GM12878 (cell line): ENCODE data around the gene ZMIZ1. TPM values are rescaled to one million over a fixed set of nuclear protein-coding genes. Genes with fewer than 3 reads are reported as not detected.

Experiments used
- ATAC-seq: fragments of 200-7000 bp; cut with Tn5 transposase; 3 replicates; pipeline ENCODE4 v1.9.1; 2020; ENCODE audit warnings: mild to moderate bottlenecking, moderate library complexity
- BruUV-seq: library from RNA; stranded (reverse); fragments of 400-500 nt; replicated peaks from 2 replicates; lab custom pipeline; 2021; lab: Mats Ljungman, UMichigan
- CTCF ChIA-PET: fragments of 300-600 bp; sonication (Branson Sonifier 250); formaldehyde crosslinking; extraction: SDS; loops from one replicate; lab custom pipeline; 2021; ENCODE audit warnings: inconsistent platforms; lab: Yijun Ruan, JAX
- POLR2A ChIA-PET: fragments of 350-600 bp; formaldehyde crosslinking; extraction: SDS; loops from one replicate; lab custom pipeline; 2021; ENCODE audit warnings: inconsistent platforms; lab: Charles Lee
- RAD21 ChIA-PET: fragments of 300-600 bp; sonication (Branson Sonifier 250); formaldehyde crosslinking; loops from one replicate; lab custom pipeline; 2023; ENCODE audit warnings: antibody characterized with exemption; ENCODE audit not compliant: unreplicated experiment; lab: Charles Lee
- SMC1A ChIA-PET: fragments of 300-600 bp; sonication (Branson Sonifier 250); formaldehyde crosslinking; loops from one replicate; lab custom pipeline; 2023; ENCODE audit not compliant: unreplicated experiment, uncharacterized antibody; lab: Charles Lee
- DNase-seq: peaks from one replicate; pipeline ENCODE4 v3.0.0-alpha.2; 2011; ENCODE audit warnings: low read depth, low spot score
- FAIRE-seq: peaks from 3 replicates; lab custom pipeline; 2011; peaks lifted over from hg19 to GRCh38; lab: Jason Lieb, UNC
- H2AFZ ChIP-seq: 2 replicates; pipeline ENCODE4 v1.6.0; 2011; ENCODE audit warnings: low read depth, low read length, control low read depth; ENCODE audit not compliant: control insufficient read depth
- H3K27ac ChIP-seq: 2 replicates; pipeline ENCODE4 v1.5.1; 2011; ENCODE audit warnings: control low read depth; ENCODE audit not compliant: control insufficient read depth, insufficient read depth
- H3K27me3 ChIP-seq, 2 experiments: replicated peaks in 1 of 2; 2 replicates each; pipeline versions ENCODE4 v1.6.0 to v1.6.1; 2011; ENCODE audit warnings: low read length in 1 of 2; ENCODE audit not compliant: control insufficient read depth in 2 of 2, insufficient read depth in 2 of 2
- H3K36me3 ChIP-seq, 2 experiments: 2 replicates each; pipeline ENCODE4 v1.5.1; 2011; ENCODE audit warnings: low read length in 1 of 2; ENCODE audit not compliant: control insufficient read depth in 2 of 2, insufficient read depth in 2 of 2
- H3K4me1 ChIP-seq: 2 replicates; pipeline ENCODE4 v1.6.1; 2011; ENCODE audit warnings: mild to moderate bottlenecking, low read length, moderate library complexity, mixed read lengths; ENCODE audit not compliant: control insufficient read depth, insufficient read depth
- H3K4me2 ChIP-seq: 2 replicates; pipeline ENCODE4 v1.6.0; 2011; ENCODE audit warnings: control low read depth; ENCODE audit not compliant: control insufficient read depth, insufficient read depth
- H3K4me3 ChIP-seq: fragments of 200-600 bp; sonication (generic); 2 replicates; pipeline ENCODE4 v1.5.1; 2016
- H3K79me2 ChIP-seq: 2 replicates; pipeline ENCODE4 v1.6.0; 2011; ENCODE audit warnings: low read length; ENCODE audit not compliant: control insufficient read depth, insufficient read depth
- H3K9ac ChIP-seq: 2 replicates; pipeline ENCODE4 v1.8.0; 2011; ENCODE audit warnings: low read length, control low read depth, mixed read lengths; ENCODE audit not compliant: control insufficient read depth, insufficient read depth
- H3K9me3 ChIP-seq: replicated peaks from 3 replicates; pipeline ENCODE4 v1.5.1; 2011; ENCODE audit warnings: mild to moderate bottlenecking, low read length; ENCODE audit not compliant: control insufficient read depth, insufficient read depth
- H4K20me1 ChIP-seq: 2 replicates; pipeline ENCODE4 v1.6.0; 2011; ENCODE audit not compliant: control insufficient read depth, insufficient read depth
- EP300 ChIP-seq, 2 experiments: fragments of 150-350 bp in 1 of 2; IDR thresholded peaks; 2 replicates each; pipeline ENCODE4 v1.6.1; 2011 to 2012; ENCODE audit warnings: low read depth in 2 of 2, low read length in 2 of 2, borderline replicate concordance in 1 of 2, improper control_type of control experiment in 1 of 2, inconsistent platforms in 1 of 2; ENCODE audit not compliant: control insufficient read depth in 1 of 2
- WGBS: methylation state at CpG from one replicate; pipeline ENCODE4 v1.1.6; 2016; ENCODE audit warnings: low lambda C conversion rate; ENCODE audit not compliant: insufficient replicate concordance, insufficient coverage; ENCODE audit errors: missing lambda C conversion rate; 5-methylcytosine and 5-hydroxymethylcytosine counted together
- in situ Hi-C: fragments of 300-500 bp; cut with MboI; formaldehyde crosslinking; loops from 9 replicates; pipeline ENCODE4 v1.14.3; 2018; ENCODE audit warnings: mixed read lengths
- intact Hi-C: fragments of 100-400 bp; cut with micrococcal nuclease; formaldehyde crosslinking; loops from one replicate; pipeline ENCODE4 v1.14.2; 2022; ENCODE audit not compliant: unreplicated experiment
- polyA plus RNA-seq, 11 experiments: library from polyadenylated mRNA; depleted of rRNA in 4 of 11; unstranded in 6 of 11; stranded (reverse) in 5 of 11; fragments of >200 nt; fragmentation: Nextera tagmentation in 4 of 11; fragmentation: Illumina TruSeq in 1 of 11; extraction: Ambion mirVana in 4 of 11; extraction: Trizol in 1 of 11; gene quantifications; 1 replicate in 1 of 11; 2 replicates in 10 of 11; pipeline versions ENCODE4 v1.2.1 to v1.2.3, GENCODE V29; 2011 to 2016; ENCODE audit warnings: inconsistent platforms in 2 of 11, missing spikeins in 2 of 11, low read depth in 1 of 11
- total RNA-seq, 4 experiments: library from RNA; depleted of rRNA in 3 of 4; stranded (reverse); fragments of >200 nt in 3 of 4; fragmentation: Illumina TruSeq in 1 of 4; extraction: Trizol in 1 of 4; gene quantifications; 2 replicates each; pipeline versions ENCODE4 v1.2.1 to v1.2.3, GENCODE V29; 2013 to 2021
- TF ChIP-seq, protein P1 (sequence below): fragments of 450-650 bp; IDR thresholded peaks from 2 replicates; pipeline ENCODE4 v1.6.1; 2017; ENCODE audit warnings: mild to moderate bottlenecking, moderate library complexity

The ZMIZ1 gene
- total and polyA plus RNA-seq, 10 of the 15 experiments (the other 5 are each of a cell fraction or from before 2014, with no cell fraction given) = 3.1 to 82.3 (median 14.9) TPM

DNA sequence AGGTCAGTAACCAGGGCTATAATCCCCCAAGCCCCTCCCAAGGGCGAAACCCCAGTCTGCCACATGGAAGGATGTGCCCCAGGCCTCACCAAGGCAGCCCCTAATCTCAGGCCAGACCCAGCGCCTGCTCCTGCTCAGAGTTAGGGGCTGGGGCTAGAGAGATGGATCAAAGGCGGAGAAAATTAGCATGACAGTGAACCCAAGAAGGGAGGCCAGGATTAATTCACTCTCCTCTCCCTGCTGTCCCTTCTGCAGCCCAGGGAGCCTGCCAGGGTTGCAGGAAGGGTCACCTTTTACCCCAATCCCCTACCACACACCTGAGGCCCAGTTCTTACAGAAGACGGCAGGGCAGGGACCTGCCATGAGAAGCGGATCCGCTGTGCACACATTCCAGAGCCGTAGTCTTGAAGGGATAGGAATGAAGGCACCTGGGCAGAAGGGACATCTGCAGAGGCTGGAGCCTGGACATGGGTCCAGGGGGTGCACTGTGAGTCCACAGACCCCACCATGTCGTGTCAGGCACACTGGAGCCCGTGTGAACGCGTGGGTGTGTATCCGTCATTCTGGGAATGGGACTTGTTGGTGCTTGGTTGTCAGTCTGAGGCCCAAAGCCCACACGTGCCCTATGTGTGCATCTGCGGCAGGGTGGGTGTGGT lies 11.9 kb upstream of the ZMIZ1 start:
- Histone ChIP-seq H3K4me2 (no peak overlapping the region), H3K9me3 (no peaks in the 10 kb centered on the region), H3K79me2 (no peaks in the 10 kb centered on the region), H3K9ac (no peak overlapping the region), H3K27ac (no peak overlapping the region), H3K36me3 (no peaks in the 10 kb centered on the region), H3K4me1 (no peaks in the 10 kb centered on the region), H3K4me3 (no peak overlapping the region), H3K27me3 (peaks cover 0 to 10% of the 10 kb centered on the region in 2 experiments; a peak in 3 of 4 replicates)
- FAIRE-seq = no peak
- intact Hi-C loops (no loop called here), in situ Hi-C loops (no loop called here)
- POLR2A ChIA-PET = no interaction called here
- WGBS = 47% methylated on average over 14 of the region's 14 CpGs
- ATAC-seq = no peak
- TF ChIP-seq, protein P1, sequence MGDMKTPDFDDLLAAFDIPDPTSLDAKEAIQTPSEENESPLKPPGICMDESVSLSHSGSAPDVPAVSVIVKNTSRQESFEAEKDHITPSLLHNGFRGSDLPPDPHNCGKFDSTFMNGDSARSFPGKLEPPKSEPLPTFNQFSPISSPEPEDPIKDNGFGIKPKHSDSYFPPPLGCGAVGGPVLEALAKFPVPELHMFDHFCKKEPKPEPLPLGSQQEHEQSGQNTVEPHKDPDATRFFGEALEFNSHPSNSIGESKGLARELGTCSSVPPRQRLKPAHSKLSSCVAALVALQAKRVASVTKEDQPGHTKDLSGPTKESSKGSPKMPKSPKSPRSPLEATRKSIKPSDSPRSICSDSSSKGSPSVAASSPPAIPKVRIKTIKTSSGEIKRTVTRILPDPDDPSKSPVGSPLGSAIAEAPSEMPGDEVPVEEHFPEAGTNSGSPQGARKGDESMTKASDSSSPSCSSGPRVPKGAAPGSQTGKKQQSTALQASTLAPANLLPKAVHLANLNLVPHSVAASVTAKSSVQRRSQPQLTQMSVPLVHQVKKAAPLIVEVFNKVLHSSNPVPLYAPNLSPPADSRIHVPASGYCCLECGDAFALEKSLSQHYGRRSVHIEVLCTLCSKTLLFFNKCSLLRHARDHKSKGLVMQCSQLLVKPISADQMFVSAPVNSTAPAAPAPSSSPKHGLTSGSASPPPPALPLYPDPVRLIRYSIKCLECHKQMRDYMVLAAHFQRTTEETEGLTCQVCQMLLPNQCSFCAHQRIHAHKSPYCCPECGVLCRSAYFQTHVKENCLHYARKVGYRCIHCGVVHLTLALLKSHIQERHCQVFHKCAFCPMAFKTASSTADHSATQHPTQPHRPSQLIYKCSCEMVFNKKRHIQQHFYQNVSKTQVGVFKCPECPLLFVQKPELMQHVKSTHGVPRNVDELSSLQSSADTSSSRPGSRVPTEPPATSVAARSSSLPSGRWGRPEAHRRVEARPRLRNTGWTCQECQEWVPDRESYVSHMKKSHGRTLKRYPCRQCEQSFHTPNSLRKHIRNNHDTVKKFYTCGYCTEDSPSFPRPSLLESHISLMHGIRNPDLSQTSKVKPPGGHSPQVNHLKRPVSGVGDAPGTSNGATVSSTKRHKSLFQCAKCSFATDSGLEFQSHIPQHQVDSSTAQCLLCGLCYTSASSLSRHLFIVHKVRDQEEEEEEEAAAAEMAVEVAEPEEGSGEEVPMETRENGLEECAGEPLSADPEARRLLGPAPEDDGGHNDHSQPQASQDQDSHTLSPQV = no peak
- no peak for TF ChIP-seq EP300 (IDR thresholded peaks at IDR 0.05; ENCODE audit: borderline replicate concordance in 1 of 2, control insufficient read depth in 1 of 2, low read depth in 2 of 2, low read length in 2 of 2)
- TF ChIP-seq, all 136 proteins: peak for 0
- ChIA-PET SMC1A (no interaction called here), RAD21 (no interaction called here), CTCF (no interaction called here)
- DNase-seq = no peak
- H2AFZ ChIP-seq = no peak overlapping the region
- BruUV-seq = no TSS peak
- no peaks in the 10 kb centered on the region; the same call in 1 of the 2 replicates for H4K20me1 ChIP-seq
